ENCODE data around the gene JAG1.

Gene JAG1

DNA sequence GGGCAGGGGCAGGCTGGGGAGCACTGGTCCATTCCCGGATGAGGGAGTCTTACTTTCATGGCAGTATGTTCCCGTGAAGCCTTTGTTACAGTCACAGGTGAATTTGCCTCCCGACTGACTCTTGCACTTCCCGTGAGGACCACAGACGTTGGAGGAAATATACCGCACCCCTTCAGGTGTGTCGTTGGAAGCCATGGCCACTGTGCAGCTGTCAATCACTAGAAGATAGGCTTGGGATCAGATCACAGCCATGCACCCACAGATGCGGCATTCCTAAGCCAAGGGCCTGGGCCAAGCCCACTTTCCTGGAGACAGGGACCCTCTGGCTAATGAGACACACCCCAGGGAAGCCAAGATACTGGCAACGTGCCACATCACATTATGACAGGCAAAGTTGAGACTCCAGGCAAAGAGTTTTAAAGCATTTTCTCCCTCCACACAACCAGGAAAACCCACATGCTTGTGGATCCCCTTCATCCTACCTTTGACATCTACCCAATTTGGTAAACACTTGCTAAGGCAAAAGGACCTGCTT is 26.8 kb downstream of the JAG1 start:
- no peak overlapping the region for H3K4me3 ChIP-seq (ENCODE audit: control insufficient read depth, low read depth, low read length)
- no peak for TF ChIP-seq CTCF (conservative IDR thresholded peaks at IDR 0.05; ENCODE audit: control insufficient read depth, insufficient read depth, low read depth, low read length)
- DNase-seq (ENCODE audit: low read depth): no peak

DNA sequence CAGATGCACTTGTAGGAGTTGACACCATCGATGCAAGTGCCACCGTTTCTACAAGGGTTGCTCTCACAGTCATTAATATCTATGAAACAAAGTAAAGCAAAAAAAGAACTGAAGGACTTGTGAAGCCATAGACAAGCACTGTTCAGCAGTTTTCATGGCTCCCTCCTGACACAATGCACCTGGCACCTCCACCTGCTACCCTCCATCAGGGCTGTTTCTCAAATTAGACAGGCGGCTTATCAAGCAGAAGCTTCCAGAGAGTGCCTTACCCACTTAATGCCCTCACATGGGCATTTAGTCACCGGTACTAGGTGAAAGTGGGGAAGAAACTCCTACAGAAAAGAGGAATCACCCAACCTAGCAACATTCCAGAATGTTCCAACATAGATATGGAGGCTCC is 27.8 kb downstream of the JAG1 start:
- TF ChIP-seq CTCF (conservative IDR thresholded peaks at IDR 0.05; ENCODE audit: control insufficient read depth, insufficient read depth, low read depth, low read length): no peak
- DNase-seq (ENCODE audit: low read depth): no peak
- H3K4me3 ChIP-seq (ENCODE audit: control insufficient read depth, low read depth, low read length): no peak overlapping the region

DNA sequence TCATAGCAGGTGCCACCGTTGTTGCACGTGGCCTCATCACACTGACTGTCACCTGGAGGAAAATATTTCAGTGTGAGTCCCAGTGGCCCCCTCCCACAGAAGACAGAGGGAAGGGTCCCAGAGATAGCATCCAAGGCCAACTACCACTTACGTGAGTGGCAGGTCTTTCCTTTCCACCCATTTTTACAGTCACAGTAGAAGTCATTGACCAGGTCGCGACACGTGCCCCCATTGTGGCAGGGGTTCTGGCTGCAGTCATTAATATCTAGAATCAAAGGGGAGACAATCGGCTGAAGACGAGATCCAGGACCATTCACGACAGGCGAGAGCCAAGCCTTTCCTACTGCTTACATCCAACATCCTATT is 28.6 kb downstream of the JAG1 start:
- no peak overlapping the region for H3K4me3 ChIP-seq (ENCODE audit: control insufficient read depth, low read depth, low read length)
- no peak for TF ChIP-seq CTCF (conservative IDR thresholded peaks at IDR 0.05; ENCODE audit: control insufficient read depth, insufficient read depth, low read depth, low read length)
- DNase-seq (ENCODE audit: low read depth): no peak

GRCh38 chr20:10644458-10645204 is 29.2 kb downstream of the JAG1 start:
- no peak overlapping the region for H3K4me3 ChIP-seq (ENCODE audit: control insufficient read depth, low read depth, low read length)
- no peak for DNase-seq (ENCODE audit: low read depth)

GRCh38 chr20:10643560-10643873 is 30.3 kb downstream of the JAG1 start:
- no peak for TF ChIP-seq CTCF (conservative IDR thresholded peaks at IDR 0.05; ENCODE audit: control insufficient read depth, insufficient read depth, low read depth, low read length)
- H3K4me3 ChIP-seq (ENCODE audit: control insufficient read depth, low read depth, low read length): no peak overlapping the region
- no peak for DNase-seq (ENCODE audit: low read depth)

More at GRCh38 chr20:10644458-10645204, 29.2 kb downstream of the JAG1 start:
- no peak for TF ChIP-seq CTCF (conservative IDR thresholded peaks at IDR 0.05; ENCODE audit: control insufficient read depth, insufficient read depth, low read depth, low read length)

DNA sequence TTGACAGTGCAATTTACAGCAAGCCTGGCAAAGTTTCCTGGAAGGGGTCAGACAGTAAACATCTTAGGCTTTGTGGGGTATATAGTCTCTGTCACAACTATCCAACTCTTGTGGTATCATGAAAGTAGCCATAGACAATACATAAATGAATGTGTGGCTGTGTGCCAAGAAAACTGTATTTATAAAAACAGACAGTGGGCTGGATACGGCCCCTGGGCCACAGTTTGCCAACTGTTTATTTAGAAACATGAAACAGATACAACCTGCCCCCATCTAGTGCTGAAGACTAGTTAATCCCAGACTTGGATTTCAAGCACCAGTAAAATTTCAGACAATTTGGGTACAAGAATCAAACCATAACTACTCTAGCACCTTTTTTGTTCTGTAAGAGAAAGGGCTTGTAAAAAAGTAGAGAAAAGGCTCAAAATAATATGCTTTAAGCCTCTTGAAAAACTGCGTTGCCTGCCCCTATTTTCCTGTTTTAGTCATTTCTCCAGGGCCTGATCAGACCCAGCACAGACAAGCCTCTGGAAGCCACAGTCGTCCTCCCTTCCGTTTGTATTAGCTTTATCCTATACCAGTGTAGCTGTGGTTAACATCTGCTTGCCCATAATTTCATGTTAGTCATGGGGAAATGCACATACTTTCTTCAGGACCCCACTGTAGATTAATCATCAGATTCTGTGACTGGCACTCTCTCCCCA is 30.8 kb downstream of the JAG1 start:
- no peak for DNase-seq (ENCODE audit: low read depth)
- no peak overlapping the region for H3K4me3 ChIP-seq (ENCODE audit: control insufficient read depth, low read depth, low read length)
- TF ChIP-seq CTCF (conservative IDR thresholded peaks at IDR 0.05; ENCODE audit: control insufficient read depth, insufficient read depth, low read depth, low read length): no peak

Data from fibroblast of mammary gland (primary cell).